LNCAP (cell line): ENCODE results near the gene HPS1.

Experiments used
- TF ChIP-seq, protein P1 (sequence below): fragments of 450-650 bp; IDR thresholded peaks from 2 replicates; pipeline ENCODE4 v1.5.1; 2017; ENCODE audit warnings: mild to moderate bottlenecking

The HPS1 gene

DNA sequence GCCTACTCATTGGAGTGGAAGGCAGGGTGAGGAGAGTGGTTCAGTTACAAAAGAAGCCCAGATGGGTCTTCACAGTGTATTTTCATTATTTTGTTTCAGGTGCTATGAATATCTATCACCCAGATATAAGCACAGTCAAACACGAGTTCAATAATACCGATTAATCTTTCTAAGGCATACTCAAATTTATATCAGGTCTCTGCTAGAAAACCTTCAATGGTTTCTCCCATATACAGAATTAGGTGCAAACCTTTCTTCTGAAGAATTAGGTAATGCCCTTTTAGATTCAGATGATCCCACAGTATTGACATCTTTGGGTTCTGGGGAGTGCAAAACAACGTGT lies 14.7 kb upstream of the HPS1 start:
- TF ChIP-seq, protein P1, sequence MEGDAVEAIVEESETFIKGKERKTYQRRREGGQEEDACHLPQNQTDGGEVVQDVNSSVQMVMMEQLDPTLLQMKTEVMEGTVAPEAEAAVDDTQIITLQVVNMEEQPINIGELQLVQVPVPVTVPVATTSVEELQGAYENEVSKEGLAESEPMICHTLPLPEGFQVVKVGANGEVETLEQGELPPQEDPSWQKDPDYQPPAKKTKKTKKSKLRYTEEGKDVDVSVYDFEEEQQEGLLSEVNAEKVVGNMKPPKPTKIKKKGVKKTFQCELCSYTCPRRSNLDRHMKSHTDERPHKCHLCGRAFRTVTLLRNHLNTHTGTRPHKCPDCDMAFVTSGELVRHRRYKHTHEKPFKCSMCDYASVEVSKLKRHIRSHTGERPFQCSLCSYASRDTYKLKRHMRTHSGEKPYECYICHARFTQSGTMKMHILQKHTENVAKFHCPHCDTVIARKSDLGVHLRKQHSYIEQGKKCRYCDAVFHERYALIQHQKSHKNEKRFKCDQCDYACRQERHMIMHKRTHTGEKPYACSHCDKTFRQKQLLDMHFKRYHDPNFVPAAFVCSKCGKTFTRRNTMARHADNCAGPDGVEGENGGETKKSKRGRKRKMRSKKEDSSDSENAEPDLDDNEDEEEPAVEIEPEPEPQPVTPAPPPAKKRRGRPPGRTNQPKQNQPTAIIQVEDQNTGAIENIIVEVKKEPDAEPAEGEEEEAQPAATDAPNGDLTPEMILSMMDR: no peak

DNA sequence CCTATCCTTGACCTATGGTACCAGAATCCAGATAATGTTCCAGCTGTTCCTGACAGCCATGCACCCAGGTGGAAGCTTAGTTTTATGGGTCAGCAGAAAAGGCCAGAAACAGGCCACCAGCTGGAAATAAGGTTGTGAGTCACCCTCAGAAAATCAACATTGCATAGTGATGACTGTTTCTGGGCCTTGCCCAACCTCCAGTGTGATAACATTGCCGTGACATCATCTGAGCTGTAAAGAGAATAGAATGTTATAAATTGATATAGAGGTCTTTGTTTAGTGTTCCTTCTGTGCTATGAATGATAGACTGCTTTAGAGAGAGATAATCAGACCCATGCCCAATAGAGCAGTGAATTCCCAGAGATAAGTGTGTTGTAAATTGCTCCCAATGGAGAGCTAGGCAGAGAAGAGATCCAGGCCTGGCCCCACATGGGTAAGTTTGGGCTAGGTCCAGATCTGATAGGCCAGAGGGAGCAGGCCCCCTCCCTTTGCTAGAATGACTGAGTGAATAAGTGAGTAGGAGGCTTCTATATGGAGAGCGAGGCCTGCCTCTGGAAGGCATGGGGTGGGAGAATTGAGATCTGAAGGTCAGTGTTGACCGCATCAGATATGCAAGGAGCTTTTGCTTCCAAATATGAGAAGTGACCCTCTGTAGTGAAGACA lies 14.2 kb upstream of the HPS1 start:
- TF ChIP-seq, protein P1: no peak

DNA sequence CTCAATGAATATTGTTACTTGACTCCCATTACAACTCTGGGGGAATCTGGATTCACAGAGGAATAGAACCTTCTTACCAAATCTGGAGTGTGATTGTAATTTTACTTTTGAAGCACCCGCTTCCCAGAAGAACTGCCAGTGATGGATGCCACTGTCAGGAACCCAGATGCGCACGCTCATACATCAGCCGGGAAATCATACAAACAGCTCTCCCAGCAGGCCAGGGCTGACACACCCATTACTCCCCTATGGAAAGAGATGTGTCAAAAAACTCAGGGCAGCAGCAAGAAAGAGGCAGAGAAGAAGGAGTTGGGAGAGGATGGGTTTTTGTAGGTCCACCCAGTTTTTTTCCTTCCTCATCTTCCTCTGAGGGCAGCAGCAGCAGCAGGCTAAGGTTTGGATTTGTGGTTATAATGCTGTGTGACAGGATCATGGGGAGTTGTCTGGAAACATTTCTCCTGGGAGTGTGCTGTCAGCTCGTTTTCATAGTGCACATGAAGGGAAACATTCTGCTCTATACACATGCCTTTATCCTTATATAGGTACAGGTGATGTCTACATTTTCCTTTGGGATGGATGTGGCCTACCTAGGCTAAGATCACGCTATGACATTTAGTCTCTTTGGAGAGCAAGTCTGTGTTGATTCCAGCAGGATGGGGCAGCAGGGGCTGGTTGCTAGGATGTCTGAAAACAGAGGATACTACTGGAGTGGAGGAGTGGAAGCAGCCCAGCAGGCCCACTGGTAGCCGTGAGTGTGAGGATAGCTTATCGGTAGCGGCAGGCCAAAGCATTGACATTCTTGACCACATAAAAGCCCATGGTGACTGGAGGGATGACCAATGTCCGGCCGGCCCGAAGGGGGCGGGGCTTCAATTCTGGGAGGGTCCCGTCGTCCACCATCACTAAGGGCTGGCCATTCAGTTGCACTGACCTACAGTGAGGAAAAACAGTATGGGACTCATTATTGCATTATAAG lies 12.4 kb upstream of the HPS1 start:
- TF ChIP-seq, protein P1: no peak

DNA sequence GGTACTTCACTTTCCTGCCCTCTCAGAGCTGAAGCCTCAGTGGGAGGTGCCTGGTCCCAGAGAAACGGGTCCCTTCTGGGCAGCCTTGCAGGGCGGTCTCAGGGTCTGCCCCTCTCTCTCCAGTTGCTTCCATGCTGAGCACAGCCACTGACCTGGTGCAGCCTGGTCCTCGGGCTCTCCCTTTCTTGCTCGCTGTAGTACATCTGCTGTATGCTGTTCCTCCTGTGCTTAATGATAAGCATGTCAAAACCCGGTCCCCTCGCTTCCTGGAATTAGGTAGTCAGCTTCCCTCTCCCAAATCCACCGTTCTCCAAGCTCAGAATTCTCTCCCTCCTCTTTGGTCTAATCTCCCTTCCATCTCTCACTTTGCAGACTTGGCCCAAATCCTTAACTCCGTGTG lies 11.0 kb upstream of the HPS1 start:
- TF ChIP-seq, protein P1: no peak

DNA sequence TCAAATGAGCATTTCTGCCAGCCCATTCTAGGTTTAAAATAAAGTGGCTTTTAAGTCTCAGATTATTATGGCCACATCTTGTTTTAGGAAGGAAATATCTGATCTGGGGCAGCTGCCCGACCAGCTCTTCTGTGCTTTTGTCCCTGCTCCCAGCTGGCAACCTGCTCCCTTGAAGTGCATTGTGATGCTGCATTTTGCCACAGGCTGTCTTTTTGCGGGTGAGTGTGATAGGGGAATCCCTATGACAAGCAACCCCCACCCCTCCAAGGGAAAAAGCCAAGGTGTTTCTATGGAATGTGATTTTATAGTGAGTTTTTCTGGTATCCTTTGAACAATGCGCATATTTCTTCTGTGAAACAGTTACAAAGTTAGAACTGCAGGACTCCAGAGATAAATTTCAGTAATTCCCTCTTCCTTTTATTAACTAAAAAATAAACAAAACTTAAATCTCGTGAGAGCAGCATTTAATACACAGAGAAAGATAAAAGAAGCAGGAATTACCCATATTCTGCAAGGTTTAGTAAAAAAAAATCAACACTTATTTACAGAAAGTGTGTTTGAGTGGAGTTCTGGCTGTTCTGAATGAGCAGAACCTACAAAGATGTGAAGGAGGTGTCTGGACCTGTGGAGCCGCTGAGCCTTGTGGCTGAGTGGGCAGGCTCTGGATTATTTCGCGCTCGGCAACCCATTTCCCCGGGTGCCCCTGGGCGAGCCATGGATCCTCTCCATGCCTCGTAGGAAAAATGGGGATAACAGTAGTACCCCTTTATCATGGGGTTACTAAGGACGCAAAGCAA lies 10.1 kb upstream of the HPS1 start:
- TF ChIP-seq, protein P1: no peak

DNA sequence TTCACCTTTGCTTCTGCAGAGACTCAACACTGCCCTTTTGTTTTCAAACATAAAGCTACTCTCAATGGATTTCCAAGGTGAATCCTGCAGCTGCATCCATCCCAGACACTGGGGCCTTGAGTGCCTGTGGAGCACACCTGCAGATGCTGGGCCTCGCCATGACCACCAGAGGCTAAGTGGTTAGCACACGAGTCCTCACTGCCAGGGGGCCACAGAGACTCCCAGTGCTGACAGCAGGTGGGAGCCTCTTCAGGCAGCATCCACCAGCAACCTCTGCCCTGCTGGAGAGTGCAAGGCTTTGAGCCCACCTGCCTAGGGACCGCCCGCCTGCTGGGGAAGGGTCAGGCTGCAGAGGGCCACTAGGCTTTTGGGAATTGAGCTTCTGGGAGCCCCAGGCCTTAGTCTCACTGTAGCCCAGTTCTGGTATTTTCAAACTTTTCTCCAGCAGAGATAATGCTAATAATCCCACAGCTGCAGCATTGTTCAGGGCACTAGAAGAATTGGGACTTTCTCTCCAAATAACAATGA lies 9.4 kb upstream of the HPS1 start:
- TF ChIP-seq, protein P1: no peak

DNA sequence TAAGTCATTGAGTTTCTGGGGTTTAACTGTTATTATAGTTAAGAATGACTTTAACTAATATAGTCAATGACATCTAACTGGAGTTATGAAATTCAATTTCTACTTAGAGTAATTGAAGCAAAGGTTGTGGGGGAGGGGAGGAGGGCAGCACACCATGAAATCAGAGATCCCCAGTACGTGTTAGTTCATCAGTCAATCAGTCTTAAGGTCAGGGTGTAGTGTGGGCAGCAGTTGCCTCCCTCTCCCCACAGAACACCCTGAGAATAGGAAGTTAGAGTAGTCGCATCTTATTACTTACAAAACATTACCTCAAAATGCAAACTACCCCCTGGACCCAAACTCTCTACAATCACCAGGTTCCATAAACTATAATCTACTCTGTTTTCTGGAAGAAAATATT lies 7.0 kb upstream of the HPS1 start:
- TF ChIP-seq, protein P1: no peak
